SK-N-SH (cell line): Measurements from ENCODE around the gene CSF3. TPM values are rescaled to one million over a fixed set of nuclear protein-coding genes. Genes with fewer than 3 reads are reported as not detected.

Experiments
- CTCF ChIA-PET: fragments of 300-600, 350-600 bp; formaldehyde crosslinking; extraction: SDS; loops from one replicate; lab custom pipeline; 2021; lab: Yijun Ruan, JAX
- POLR2A ChIA-PET: fragments of 350-600 bp; sonication (Branson Sonifier 250); formaldehyde crosslinking; extraction: SDS; loops from one replicate; lab custom pipeline; 2020; ENCODE audit warnings: antibody characterized with exemption, inconsistent platforms; lab: Yijun Ruan, JAX
- DNase-seq: peaks from one replicate; pipeline ENCODE4 v3.0.0; 2012
- H2AFZ ChIP-seq: fragments of 200-600 bp; sonication (generic); 2 replicates; pipeline ENCODE4 v1.8.1; 2016; ENCODE audit warnings: antibody characterized with exemption, mild to moderate bottlenecking, low read depth
- H3F3A ChIP-seq: fragments of 200-600 bp; sonication (generic); replicated peaks from 2 replicates; pipeline ENCODE3; 2016; ENCODE audit warnings: antibody characterized with exemption, mild to moderate bottlenecking; ENCODE audit not compliant: insufficient read depth
- H3K27ac ChIP-seq, 2 experiments: fragments of 200-500 bp in 1 of 2; fragments of 200-600 bp in 1 of 2; sonication (Bioruptor generic) in 1 of 2; sonication (generic), shearing (Covaris generic) in 1 of 2; 2 replicates each; pipeline versions ENCODE4 v1.5.1 to v1.6.1; 2014 to 2016; ENCODE audit warnings: low read depth in 2 of 2, inconsistent platforms in 1 of 2, low read length in 1 of 2, mild to moderate bottlenecking in 1 of 2, mixed read lengths in 1 of 2
- H3K27me3 ChIP-seq: fragments of 200-600 bp; sonication (generic), shearing (Covaris generic); 2 replicates; pipeline ENCODE4 v1.6.1; 2016; ENCODE audit warnings: mixed run types; ENCODE audit not compliant: insufficient read depth
- H3K36me3 ChIP-seq, 2 experiments: fragments of 200-500 bp in 1 of 2; fragments of 200-600 bp in 1 of 2; sonication (Bioruptor generic) in 1 of 2; sonication (generic) in 1 of 2; replicated peaks in 1 of 2; 2 replicates each; pipeline versions ENCODE3 to v1.5.1; 2014 to 2016; ENCODE audit warnings: low read length in 1 of 2, mild to moderate bottlenecking in 1 of 2; ENCODE audit not compliant: insufficient read depth in 2 of 2, control insufficient read depth in 1 of 2
- H3K4me1 ChIP-seq, 2 experiments: fragments of 200-500 bp in 1 of 2; fragments of 200-600 bp in 1 of 2; sonication (Bioruptor generic) in 1 of 2; sonication (generic), shearing (Covaris generic) in 1 of 2; 2 replicates each; pipeline versions ENCODE4 v1.5.1 to v1.6.1; 2014 to 2016; ENCODE audit warnings: low read depth in 1 of 2, low read length in 1 of 2, mixed run types in 1 of 2; ENCODE audit not compliant: insufficient read depth in 2 of 2, control insufficient read depth in 1 of 2
- H3K4me2 ChIP-seq: fragments of 200-600 bp; sonication (generic), shearing (Covaris generic); 2 replicates; pipeline ENCODE4 v1.6.1; 2017; ENCODE audit warnings: mixed run types
- H3K4me3 ChIP-seq, 2 experiments: fragments of 200-500 bp in 1 of 2; fragments of 200-600 bp in 1 of 2; sonication (Bioruptor generic) in 1 of 2; sonication (generic), shearing (Covaris generic) in 1 of 2; 2 replicates each; pipeline versions ENCODE4 v1.5.1 to v1.8.1; 2014 to 2016; ENCODE audit warnings: low read depth in 2 of 2, inconsistent platforms in 1 of 2, low read length in 1 of 2, mild to moderate bottlenecking in 1 of 2, mixed read lengths in 1 of 2, moderate library complexity in 1 of 2
- H3K79me2 ChIP-seq: fragments of 200-600 bp; sonication (generic); 2 replicates; pipeline ENCODE4 v1.8.1; 2017; ENCODE audit warnings: mild to moderate bottlenecking; ENCODE audit not compliant: insufficient read depth
- H3K9ac ChIP-seq: fragments of 200-600 bp; sonication (generic); 2 replicates; pipeline ENCODE4 v1.6.1; 2017; ENCODE audit warnings: mixed run types
- H3K9me2 ChIP-seq: fragments of 200-600 bp; sonication (generic); 2 replicates; pipeline ENCODE4 v1.6.1; 2017; ENCODE audit warnings: mixed run types
- H3K9me3 ChIP-seq: fragments of 200-600 bp; sonication (generic); 2 replicates; pipeline ENCODE4 v1.6.1; 2017; ENCODE audit warnings: mixed run types, mild to moderate bottlenecking, moderate library complexity
- H4K20me1 ChIP-seq: fragments of 200-600 bp; sonication (generic); 2 replicates; pipeline ENCODE4 v1.6.1; 2017; ENCODE audit warnings: mild to moderate bottlenecking, mixed run types; ENCODE audit not compliant: insufficient read depth
- CHD2 ChIP-seq: fragments of 150-350 bp; IDR thresholded peaks from 2 replicates; pipeline ENCODE4 v1.6.1; 2018; ENCODE audit warnings: low read length; ENCODE audit not compliant: partially characterized antibody
- EZH2phosphoT487 ChIP-seq: fragments of 200-600 bp; sonication (generic); IDR thresholded peaks from 2 replicates; pipeline ENCODE4 v1.6.1; 2017; ENCODE audit warnings: low read depth, mixed run types, mild to moderate bottlenecking, antibody characterized with exemption, moderate library complexity, borderline replicate concordance
- IRF3 ChIP-seq: fragments of 150-350 bp; IDR thresholded peaks from 2 replicates; pipeline ENCODE4 v1.6.1; 2016; ENCODE audit warnings: mild to moderate bottlenecking, low read depth, low read length
- MAX ChIP-seq: IDR thresholded peaks from 2 replicates; pipeline ENCODE4 v1.4.0; 2012; ENCODE audit warnings: low read depth
- POLR2AphosphoS5 ChIP-seq: IDR thresholded peaks from 2 replicates; pipeline ENCODE4 v1.6.1; 2012; ENCODE audit warnings: low read depth, low read length
- RAD21 ChIP-seq: IDR thresholded peaks from 2 replicates; pipeline ENCODE4 v1.6.1; 2012; ENCODE audit warnings: mild to moderate bottlenecking, low read length
- SIN3A ChIP-seq: IDR thresholded peaks from 2 replicates; pipeline ENCODE4 v1.6.1; 2012; ENCODE audit warnings: low read depth, mild to moderate bottlenecking, low read length, moderate library complexity, borderline replicate concordance
- USF2 ChIP-seq: fragments of 150-350 bp; IDR thresholded peaks from 2 replicates; pipeline ENCODE4 v1.6.1; 2017; ENCODE audit warnings: antibody characterized with exemption, low read length, low read depth, borderline replicate concordance
- YY1 ChIP-seq: IDR thresholded peaks from 2 replicates; pipeline ENCODE4 v1.4.0; 2012; ENCODE audit warnings: low read depth, mild to moderate bottlenecking
- WGBS: methylation state at CpG from one replicate; pipeline ENCODE4 v1.1.6; 2017; ENCODE audit warnings: low lambda C conversion rate; 5-methylcytosine and 5-hydroxymethylcytosine counted together
- polyA plus RNA-seq, 3 experiments: library from polyadenylated mRNA; depleted of rRNA; stranded (reverse); fragments of >200 nt; gene quantifications; 2 replicates each; pipeline ENCODE4 v1.2.3, GENCODE V29; 2012

CSF3 gene
- polyA plus RNA-seq, 1 of the 3 experiments (the other 2 are of a cell fraction): not detected

GRCh38 chr17:40056379-40057015, 41.3 kb downstream of the CSF3 start:
- POLR2A ChIA-PET: interaction anchor here (1.0 kb wide), 1 partner anchor 26 kb away, joined by 4 read pairs; no protein-coding TSS in a partner anchor
- no peaks in the 10 kb centered on the region for H3K9me3 ChIP-seq
- H2AFZ ChIP-seq: no peak overlapping the region
- no peak overlapping the region for H3K9ac ChIP-seq
- H3K27ac ChIP-seq: no peak overlapping the region
- CTCF ChIA-PET: interaction anchor here (0.6 to 6.0 kb wide), 8 partner anchors 17 to 107 kb away, joined by 3 to 42 read pairs (median 6); no protein-coding TSS in a partner anchor
- no peaks in the 10 kb centered on the region for H3K27me3 ChIP-seq
- no peak for TF ChIP-seq RAD21
- TF ChIP-seq YY1: no peak
- no peak for TF ChIP-seq SIN3A
- no peak for TF ChIP-seq EZH2phosphoT487
- TF ChIP-seq USF2: no peak
- no peak for TF ChIP-seq CHD2
- TF ChIP-seq MAX: no peak
- no peak for TF ChIP-seq POLR2AphosphoS5
- no peak for TF ChIP-seq IRF3
- WGBS: 87% methylated on average over 4 of the region's 6 CpGs
- peaks cover 0 to 11% of the 10 kb centered on the region in 2 experiments; a peak in 2 of 4 replicates for H3K4me1 ChIP-seq
- no peak overlapping the region for H3K4me3 ChIP-seq
- no peaks in the 10 kb centered on the region for H4K20me1 ChIP-seq
- no peak overlapping the region for H3K4me2 ChIP-seq
- H3K36me3 ChIP-seq: peaks cover 3 to 9% of the 10 kb centered on the region in 2 experiments
- DNase-seq: no peak
- peaks cover 18% of the 10 kb centered on the region; the same call in 1 of the 2 replicates for H3K79me2 ChIP-seq
- no peaks in the 10 kb centered on the region for H3K9me2 ChIP-seq
- H3F3A ChIP-seq: peaks cover 4% of the 10 kb centered on the region

GRCh38 chr17:40058186-40058784, 43.0 kb downstream of the CSF3 start:
- CTCF ChIA-PET: interaction anchor here (1.3 to 12.8 kb wide), 6 partner anchors 17 to 110 kb away, joined by 3 to 100 read pairs (median 8); no protein-coding TSS in a partner anchor
- peaks cover 0 to 12% of the 10 kb centered on the region in 2 experiments; a peak in 2 of 4 replicates for H3K4me1 ChIP-seq
- no peak overlapping the region for H3K4me3 ChIP-seq
- H3K79me2 ChIP-seq: peaks cover 9% of the 10 kb centered on the region; the same call in 1 of the 2 replicates
- peaks cover 4% of the 10 kb centered on the region for H3F3A ChIP-seq
- DNase-seq: no peak
- H2AFZ ChIP-seq: 0 out of 2 replicates have a peak overlapping the region, but pooled peaks have one; percentile 63
- POLR2A ChIA-PET: no interaction called here
- no peak overlapping the region for H3K27ac ChIP-seq
- no peak overlapping the region for H3K9ac ChIP-seq
- 82% methylated on average over 8 of the region's 8 CpGs for WGBS
- no peaks in the 10 kb centered on the region for H3K9me2 ChIP-seq
- H3K36me3 ChIP-seq: no peaks in the 10 kb centered on the region
- H3K27me3 ChIP-seq: no peaks in the 10 kb centered on the region
- no peak overlapping the region for H3K4me2 ChIP-seq
- H4K20me1 ChIP-seq: no peaks in the 10 kb centered on the region
- no peak for TF ChIP-seq EZH2phosphoT487
- H3K9me3 ChIP-seq: no peaks in the 10 kb centered on the region
